Body of pancreas (tissue), 4 donors: Measurements from ENCODE around the gene DCAF8. TPM values are rescaled to one million over a fixed set of nuclear protein-coding genes. Genes with fewer than 3 reads are reported as not detected.

ENCODE experiments used
- ATAC-seq: fragments of 150-250 bp; one replicate; pipeline ENCODE4 v1.9.1; 2016
- DNase-seq, 4 donors: peaks; one replicate each; pipeline ENCODE4 v3.0.0-alpha.2; 2019
- H3K27ac ChIP-seq, 4 donors: fragments of 200-600 bp; sonication (generic); 1 replicate in 3 of 4; 2 replicates in 1 of 4; pipeline versions ENCODE4 v1.5.1 to v1.6.1; 2016 to 2019; ENCODE audit warnings: mild to moderate bottlenecking in 1 of 4, mixed read lengths in 1 of 4, moderate library complexity in 1 of 4
- H3K27me3 ChIP-seq, 2 donors: fragments of 200-600 bp; sonication (generic); one replicate each; pipeline ENCODE4 v1.6.0; 2016; ENCODE audit warnings: mild to moderate bottlenecking in 1 of 2
- H3K36me3 ChIP-seq, 2 donors: fragments of 200-600 bp; sonication (generic); replicated peaks in 1 of 2; 2 replicates each; pipeline ENCODE4 v1.5.1; 2016; ENCODE audit warnings: low read depth in 2 of 2; ENCODE audit not compliant: insufficient read depth in 1 of 2
- H3K4me1 ChIP-seq: fragments of 200-600 bp; sonication (generic); one replicate; pipeline ENCODE4 v1.6.0; 2016
- H3K4me3 ChIP-seq, 2 donors: fragments of 200-600 bp; sonication (generic); 1 replicate in 1 of 2; 2 replicates in 1 of 2; pipeline ENCODE4 v1.5.1; 2016 to 2019
- H3K9me3 ChIP-seq, 3 donors: fragments of 200-600 bp; sonication (generic); 1 replicate in 2 of 3; 2 replicates in 1 of 3; pipeline ENCODE4 v1.5.1; 2016
- CTCF ChIP-seq, 7 experiments: fragments of 450-650 bp in 4 of 7; fragments of 200-600 bp in 3 of 7; sonication (generic) in 3 of 7; IDR thresholded peaks; one replicate each; pipeline ENCODE4 v1.5.1; 2016 to 2019; ENCODE audit warnings: antibody characterized with exemption in 7 of 7
- POLR2A ChIP-seq, 3 donors: fragments of 450-650 bp; IDR thresholded peaks; one replicate each; pipeline ENCODE4 v1.6.1; 2016; ENCODE audit warnings: antibody characterized with exemption in 3 of 3, mild to moderate bottlenecking in 2 of 3
- WGBS, 2 donors: methylation state at CpG; one replicate each; pipeline ENCODE4 v1.1.5; 2017; 5-methylcytosine and 5-hydroxymethylcytosine counted together
- intact Hi-C: fragments of 100-400 bp; cut with DNase I; formaldehyde crosslinking; loops from one replicate; pipeline ENCODE4 v1.15.1; 2023
- total RNA-seq, 2 donors: library from RNA; depleted of rRNA; stranded (reverse); fragments of >200 nt; gene quantifications; one replicate each; pipeline ENCODE4 v1.1.0, GENCODE V29; 2016

The DCAF8 gene
- total RNA-seq, 2 donors from 2014 or later, result 123 to 190 TPM

- 79 to 80% methylated on average over 9 to 10 of the region's 10 CpGs for WGBS, 2 donors
- ATAC-seq (no peak), DNase-seq (no peak)
- H3K4me1 ChIP-seq, result no peaks in the 10 kb centered on the region
- no peak overlapping the region for H3K27ac ChIP-seq
- H3K27me3 ChIP-seq, result no peaks in the 10 kb centered on the region
- no peak overlapping the region for H3K4me3 ChIP-seq
- intact Hi-C loops, result no loop called here
- no peaks in the 10 kb centered on the region for H3K9me3 ChIP-seq
- H3K36me3 ChIP-seq, result no peaks in the 10 kb centered on the region
- TF ChIP-seq POLR2A (IDR thresholded peaks at IDR 0.05) (no peak), CTCF (IDR thresholded peaks at IDR 0.05) (no peak)
Observed at GRCh38 chr1:160267284-160267991, 5.1 kb upstream of the DCAF8 start.

- TF ChIP-seq CTCF (IDR thresholded peaks at IDR 0.05), result no peak
- no peak for TF ChIP-seq POLR2A (IDR thresholded peaks at IDR 0.05)
- DNase-seq (no peak), ATAC-seq (no peak)
Observed at GRCh38 chr1:160264795-160265307, 2.5 kb upstream of the DCAF8 start.

GRCh38 chr1:160261556-160261892 lies 825 bp downstream of the DCAF8 start:
- peak overlapping the region; percentile 94 to 99 (median 97) for H3K27ac ChIP-seq
- intact Hi-C loops, result no loop called here
- no peak for TF ChIP-seq CTCF (IDR thresholded peaks at IDR 0.05)
- no peak for TF ChIP-seq POLR2A (IDR thresholded peaks at IDR 0.05)
- DNase-seq, result peak; percentile 60 to 74 (median 62)
- H3K4me3 ChIP-seq, result peak overlapping the region; percentile 43 to 80
- H3K9me3 ChIP-seq, result no peaks in the 10 kb centered on the region
- no peaks in the 10 kb centered on the region for H3K27me3 ChIP-seq
- ATAC-seq, result peak; percentile 67
- 0% methylated on average over 8 of the region's 8 CpGs for WGBS, 2 donors
- no peaks in the 10 kb centered on the region for H3K36me3 ChIP-seq
- H3K4me1 ChIP-seq, result peaks cover 46% of the 10 kb centered on the region

More at GRCh38 chr1:160264795-160265307, 2.5 kb upstream of the DCAF8 start:
- Histone ChIP-seq H3K9me3 (no peaks in the 10 kb centered on the region), H3K27me3 (no peaks in the 10 kb centered on the region), H3K4me1 (peaks cover 13% of the 10 kb centered on the region), H3K4me3 (no peak overlapping the region), H3K27ac (no peak overlapping the region), H3K36me3 (no peaks in the 10 kb centered on the region)
- WGBS, 2 donors, result 70% methylated on average over 4 of the region's 4 CpGs
- intact Hi-C loops, result no loop called here

GRCh38 chr1:160260406-160261382 lies 1.7 kb downstream of the DCAF8 start:
- H3K27ac ChIP-seq, result peak overlapping the region in 3 of 4 donors; percentile 94 to 99 (median 96)
- 26 to 35% methylated on average over 6 of the region's 6 CpGs for WGBS, 2 donors
- no peaks in the 10 kb centered on the region for H3K36me3 ChIP-seq
- no peak for ATAC-seq
- H3K4me3 ChIP-seq, result peak overlapping the region in 1 of 2 donors; percentile 43
- intact Hi-C loops, result no loop called here
- peak in 1 of 4 donors; percentile 6 for DNase-seq
- no peak for TF ChIP-seq POLR2A (IDR thresholded peaks at IDR 0.05)
- TF ChIP-seq CTCF (IDR thresholded peaks at IDR 0.05), result no peak
- peaks cover 52% of the 10 kb centered on the region for H3K4me1 ChIP-seq
- H3K27me3 ChIP-seq, result no peaks in the 10 kb centered on the region
- H3K9me3 ChIP-seq, result no peaks in the 10 kb centered on the region
